H1 (cell line): Measurements from ENCODE around the gene ACP4. TPM values are rescaled to one million over a fixed set of nuclear protein-coding genes. Genes with fewer than 3 reads are reported as not detected.

Source experiments
- CTBP2 ChIP-seq: IDR thresholded peaks from 2 replicates; pipeline ENCODE4 v1.7.0; 2011; ENCODE audit warnings: borderline replicate concordance, mild to moderate bottlenecking, moderate library complexity, mixed read lengths, low read length; ENCODE audit not compliant: insufficient read depth, insufficient read length
- KDM4A ChIP-seq: IDR thresholded peaks from one replicate; pipeline ENCODE4 v1.7.1; 2012; ENCODE audit warnings: low read depth, mild to moderate bottlenecking, moderate library complexity, low read length, inconsistent platforms; ENCODE audit not compliant: severe bottlenecking
- SRF ChIP-seq: IDR thresholded peaks from 2 replicates; pipeline ENCODE4 v1.6.1; 2011; ENCODE audit warnings: mild to moderate bottlenecking, low read depth, low read length, moderate library complexity
- TAF1 ChIP-seq: IDR thresholded peaks from 2 replicates; pipeline ENCODE4 v1.6.1; 2011; ENCODE audit warnings: mild to moderate bottlenecking, low read depth, low read length
- TEAD4 ChIP-seq: IDR thresholded peaks from 2 replicates; pipeline ENCODE4 v1.6.1; 2012; ENCODE audit warnings: low read depth, low read length, inconsistent platforms, mixed read lengths
- ZNF274 ChIP-seq: IDR thresholded peaks from 2 replicates; pipeline ENCODE4 v1.7.0; 2012; ENCODE audit warnings: low read length, borderline replicate concordance; ENCODE audit errors: extremely low read depth
- polyA plus RNA-seq, 7 experiments: library from polyadenylated mRNA; depleted of rRNA in 3 of 7; stranded (reverse) in 5 of 7; unstranded in 2 of 7; fragments of >200 nt in 5 of 7; fragments of 200-250 nt in 2 of 7; gene quantifications; 1 replicate in 5 of 7; 2 replicates in 1 of 7; 4 replicates in 1 of 7; pipeline versions ENCODE4 v1.2.1 to v1.2.3, GENCODE V29; 2011 to 2013; ENCODE audit warnings: missing spikeins in 2 of 7, mixed read lengths in 2 of 7
- total RNA-seq: library from RNA; stranded (reverse); fragmentation: NEBNext Ultra II Directional; extraction: Animal tissue kit (Norgen Biotek cat#: 25700); gene quantifications from 2 replicates; pipeline ENCODE4 v1.2.1, GENCODE V29; 2021

The ACP4 gene
- total and polyA plus RNA-seq, 2 of the 8 experiments (the other 6 are each of a cell fraction or from before 2014, with no cell fraction given): not detected

DNA sequence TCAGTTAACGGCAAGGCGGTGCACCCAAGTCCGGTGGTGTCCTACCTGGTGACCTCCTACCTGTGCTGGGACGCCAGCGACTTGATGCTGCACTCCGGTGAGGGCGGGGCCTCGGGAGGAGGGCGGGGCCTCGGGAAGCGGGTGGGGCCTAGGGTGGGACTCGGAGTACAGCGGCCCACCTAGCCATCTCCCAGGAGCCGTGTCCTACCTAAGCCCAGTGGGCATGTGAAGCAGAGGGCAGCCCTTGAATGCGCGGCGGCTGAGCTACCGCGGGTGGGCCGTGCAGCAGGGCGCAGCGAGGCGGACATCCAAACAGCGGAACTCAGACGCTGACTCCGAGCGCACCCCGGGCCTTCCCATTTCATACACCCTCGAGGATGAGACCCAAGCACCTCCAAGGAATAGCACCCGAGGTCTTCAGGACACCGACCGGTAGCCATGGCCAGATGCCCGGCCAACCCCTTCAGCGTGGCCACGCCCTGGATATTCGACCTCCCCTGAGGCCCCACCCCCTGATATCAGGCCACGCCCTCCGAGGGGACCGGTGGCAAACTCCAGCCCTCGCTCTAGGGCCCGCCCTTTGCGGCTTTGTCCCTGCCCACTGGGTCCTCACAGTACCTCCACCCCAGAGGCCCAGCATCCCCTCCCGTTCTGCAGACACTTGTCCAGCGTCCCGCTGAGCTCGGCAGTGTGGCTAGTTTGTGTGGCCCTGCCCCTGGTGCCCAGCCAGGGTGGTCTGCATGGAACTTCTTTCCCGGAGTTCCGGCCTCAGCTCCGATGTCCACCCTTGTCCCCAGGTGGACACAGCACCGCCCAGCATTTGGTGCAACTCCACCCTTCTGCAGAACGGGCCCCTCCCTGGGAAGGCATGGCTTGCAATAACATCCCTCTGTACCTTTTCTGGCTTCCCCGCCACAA is 28.0 kb downstream of the ACP4 start (continued):
- TF ChIP-seq KDM4A (peak; percentile 88), TEAD4 (no peak), TAF1 (peak; percentile 57), CTBP2 (no peak), ZNF274 (no peak), SRF (no peak)
